K562 (cell line): ENCODE data around the gene CELA3B. TPM values are rescaled to one million over a fixed set of nuclear protein-coding genes. Genes with fewer than 3 reads are reported as not detected.

ENCODE experiments used
- E2F8 ChIP-seq: fragments of 450-650 bp; IDR thresholded peaks from 2 replicates; pipeline ENCODE4 v1.7.1; 2018; ENCODE audit warnings: mild to moderate bottlenecking, low read depth; ENCODE audit not compliant: partially characterized antibody
- TAF9B ChIP-seq: fragments of 450-650 bp; IDR thresholded peaks from 2 replicates; pipeline ENCODE4 v1.6.1; 2018; ENCODE audit warnings: mild to moderate bottlenecking; ENCODE audit not compliant: partially characterized antibody
- ZSCAN29 ChIP-seq: fragments of 450-650 bp; IDR thresholded peaks from 2 replicates; pipeline ENCODE4 v1.6.1; 2017
- polyA plus RNA-seq, 8 experiments: library from polyadenylated mRNA; depleted of rRNA in 4 of 8; stranded (reverse) in 5 of 8; unstranded in 3 of 8; fragments of >200 nt; fragmentation: Nextera tagmentation in 2 of 8; fragmentation: Illumina TruSeq in 1 of 8; extraction: Ambion mirVana in 2 of 8; extraction: Trizol in 1 of 8; gene quantifications; 2 replicates each; pipeline versions ENCODE4 v1.2.1 to v1.2.3, GENCODE V29; 2011 to 2014; ENCODE audit warnings: inconsistent platforms in 1 of 8, missing spikeins in 1 of 8
- total RNA-seq, 7 experiments: library from RNA; depleted of rRNA in 6 of 7; stranded (reverse); fragments of >200 nt in 6 of 7; fragmentation: Illumina TruSeq in 2 of 7; extraction: Trizol in 2 of 7; gene quantifications; 2 replicates each; pipeline versions ENCODE4 v1.2.1 to v1.2.3, GENCODE V29; 2011 to 2021; ENCODE audit warnings: low replicate concordance in 1 of 7
- TF ChIP-seq, protein P1 (sequence below): sonication (generic); formaldehyde crosslinking; IDR thresholded peaks from 2 replicates; pipeline ENCODE4 v1.8.1; 2023; ENCODE audit warnings: mild to moderate bottlenecking, missing genetic modification reagents

The CELA3B gene
- total and polyA plus RNA-seq, 9 of the 15 experiments (the other 6 are each of a cell fraction or from before 2014, with no cell fraction given) = 3.1 TPM; not detected in 8

DNA sequence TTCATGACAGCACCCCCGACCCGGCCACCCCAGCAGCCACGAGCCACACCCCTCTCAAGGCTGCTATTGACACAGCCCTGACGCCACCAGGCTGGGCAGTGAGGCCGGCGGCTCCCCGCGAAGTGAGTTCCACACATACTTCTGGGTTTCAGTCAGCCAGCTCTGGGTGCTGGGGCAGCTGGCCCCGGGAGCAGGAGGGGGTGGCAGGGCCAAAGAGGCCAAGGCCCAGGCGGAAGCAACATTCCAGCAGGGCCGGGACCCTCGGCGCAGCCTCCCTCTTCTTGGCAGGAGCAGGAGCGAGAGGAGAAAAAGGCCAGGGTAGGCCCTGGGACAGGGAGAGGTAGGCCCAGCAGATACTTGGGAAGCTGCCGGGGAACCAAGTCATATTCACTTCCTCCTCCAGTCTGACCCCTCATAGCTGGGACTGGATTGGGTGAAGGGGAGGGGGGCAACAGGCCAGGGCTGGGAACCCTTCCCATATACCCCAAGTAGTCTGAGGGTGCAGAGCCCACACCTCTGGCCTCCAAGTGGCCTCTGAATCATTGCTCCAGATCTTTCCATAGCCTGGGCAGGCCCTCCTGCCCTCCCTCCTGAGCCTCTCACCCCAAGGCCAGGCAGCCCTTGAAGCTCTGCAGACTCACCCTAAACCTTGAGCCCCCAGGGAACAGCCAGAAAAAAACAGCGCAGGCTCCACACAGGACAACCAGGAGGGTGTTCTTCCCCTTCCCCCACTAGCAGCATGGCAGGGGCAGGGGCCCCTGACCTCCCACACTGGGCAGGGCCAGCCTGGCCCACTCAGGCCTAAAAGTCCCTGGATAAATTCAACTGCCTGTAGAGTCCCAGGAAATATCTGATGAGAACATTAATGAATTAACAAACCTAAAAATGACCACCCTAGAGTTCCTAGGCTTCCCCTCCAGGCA, 45.4 kb upstream of the CELA3B start (continued):
- no peak for TF ChIP-seq E2F8
- TF ChIP-seq TAF9B = no peak
- no peak for TF ChIP-seq ZSCAN29
- TF ChIP-seq, protein P1, sequence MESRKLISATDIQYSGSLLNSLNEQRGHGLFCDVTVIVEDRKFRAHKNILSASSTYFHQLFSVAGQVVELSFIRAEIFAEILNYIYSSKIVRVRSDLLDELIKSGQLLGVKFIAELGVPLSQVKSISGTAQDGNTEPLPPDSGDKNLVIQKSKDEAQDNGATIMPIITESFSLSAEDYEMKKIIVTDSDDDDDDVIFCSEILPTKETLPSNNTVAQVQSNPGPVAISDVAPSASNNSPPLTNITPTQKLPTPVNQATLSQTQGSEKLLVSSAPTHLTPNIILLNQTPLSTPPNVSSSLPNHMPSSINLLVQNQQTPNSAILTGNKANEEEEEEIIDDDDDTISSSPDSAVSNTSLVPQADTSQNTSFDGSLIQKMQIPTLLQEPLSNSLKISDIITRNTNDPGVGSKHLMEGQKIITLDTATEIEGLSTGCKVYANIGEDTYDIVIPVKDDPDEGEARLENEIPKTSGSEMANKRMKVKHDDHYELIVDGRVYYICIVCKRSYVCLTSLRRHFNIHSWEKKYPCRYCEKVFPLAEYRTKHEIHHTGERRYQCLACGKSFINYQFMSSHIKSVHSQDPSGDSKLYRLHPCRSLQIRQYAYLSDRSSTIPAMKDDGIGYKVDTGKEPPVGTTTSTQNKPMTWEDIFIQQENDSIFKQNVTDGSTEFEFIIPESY = peak; percentile 95
